Measurements from ENCODE around the gene ARL3.

ARL3 gene

DNA sequence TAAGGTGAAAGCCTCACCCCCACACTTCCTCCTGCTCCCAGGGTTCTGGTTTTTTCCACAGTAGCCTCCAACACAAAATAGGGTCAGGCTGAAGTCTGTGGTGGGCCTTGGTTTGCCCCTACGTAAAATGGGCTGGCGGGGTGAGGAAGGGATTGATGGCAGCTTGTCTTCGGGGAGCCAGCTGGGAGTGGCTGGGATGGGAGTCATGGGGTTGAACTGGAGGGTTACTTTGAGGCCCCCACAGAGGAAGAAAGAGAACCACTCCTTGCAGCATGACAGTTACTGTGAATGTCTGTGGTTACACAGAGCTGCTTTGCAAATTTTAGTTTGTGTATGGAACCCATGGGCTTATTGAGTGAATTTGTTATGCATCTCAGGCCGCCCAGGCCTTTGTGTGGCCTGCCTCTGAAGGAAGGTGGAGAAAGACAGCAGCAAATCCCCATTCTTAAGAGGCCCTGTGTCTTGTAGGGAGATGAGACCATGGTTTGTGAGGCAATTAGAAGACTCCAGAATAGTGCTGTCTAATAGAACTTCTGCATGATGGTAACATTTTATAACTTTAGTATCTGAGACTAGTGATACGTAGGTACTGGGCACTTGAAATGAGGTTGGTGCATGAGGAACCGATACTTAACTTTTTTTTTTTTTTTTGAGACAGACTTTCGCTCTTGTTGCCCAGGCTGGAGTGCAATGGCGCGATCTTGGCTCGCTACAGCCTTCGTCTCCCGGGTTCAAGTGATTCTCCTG lies 61.9 kb downstream of the ARL3 start:
- DNase-seq (ENCODE audit: low read depth): no peak

DNA sequence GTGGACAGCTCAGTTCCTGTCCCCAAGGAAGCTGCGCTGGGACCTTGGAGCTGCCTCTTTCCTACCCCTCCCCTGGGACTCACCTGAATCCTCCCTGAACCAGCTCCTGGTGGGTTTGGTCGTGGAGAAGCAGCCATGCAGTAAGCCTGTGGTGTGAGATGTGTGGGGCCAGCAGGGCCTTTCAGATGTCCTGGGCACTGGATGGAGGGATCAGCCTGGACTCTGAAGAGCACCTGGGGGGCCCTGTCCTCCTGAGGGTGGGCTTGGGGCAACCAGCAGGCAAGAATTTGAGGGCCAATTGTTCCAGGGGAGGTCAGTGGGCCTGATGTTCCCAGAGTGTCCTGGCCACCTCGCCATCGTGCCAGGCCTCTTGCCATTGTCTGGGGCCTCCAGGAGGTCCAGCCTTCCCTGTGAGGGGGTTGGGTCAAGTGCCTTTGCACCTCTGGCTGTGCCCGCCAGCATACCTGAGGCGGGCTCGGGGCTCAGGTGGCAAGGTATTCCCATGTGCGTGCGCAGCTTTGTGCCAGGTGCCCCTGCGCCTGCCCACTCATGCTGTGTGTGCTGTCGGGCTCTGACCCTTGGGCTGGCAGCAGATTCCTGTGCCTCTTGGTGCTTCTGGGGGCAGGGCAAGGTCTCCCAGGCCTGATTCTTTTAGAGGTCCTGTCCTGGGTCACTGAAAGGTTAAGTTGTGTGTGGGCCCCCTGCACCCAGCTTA lies 62.6 kb downstream of the ARL3 start:
- no peak for DNase-seq (ENCODE audit: low read depth)

DNA sequence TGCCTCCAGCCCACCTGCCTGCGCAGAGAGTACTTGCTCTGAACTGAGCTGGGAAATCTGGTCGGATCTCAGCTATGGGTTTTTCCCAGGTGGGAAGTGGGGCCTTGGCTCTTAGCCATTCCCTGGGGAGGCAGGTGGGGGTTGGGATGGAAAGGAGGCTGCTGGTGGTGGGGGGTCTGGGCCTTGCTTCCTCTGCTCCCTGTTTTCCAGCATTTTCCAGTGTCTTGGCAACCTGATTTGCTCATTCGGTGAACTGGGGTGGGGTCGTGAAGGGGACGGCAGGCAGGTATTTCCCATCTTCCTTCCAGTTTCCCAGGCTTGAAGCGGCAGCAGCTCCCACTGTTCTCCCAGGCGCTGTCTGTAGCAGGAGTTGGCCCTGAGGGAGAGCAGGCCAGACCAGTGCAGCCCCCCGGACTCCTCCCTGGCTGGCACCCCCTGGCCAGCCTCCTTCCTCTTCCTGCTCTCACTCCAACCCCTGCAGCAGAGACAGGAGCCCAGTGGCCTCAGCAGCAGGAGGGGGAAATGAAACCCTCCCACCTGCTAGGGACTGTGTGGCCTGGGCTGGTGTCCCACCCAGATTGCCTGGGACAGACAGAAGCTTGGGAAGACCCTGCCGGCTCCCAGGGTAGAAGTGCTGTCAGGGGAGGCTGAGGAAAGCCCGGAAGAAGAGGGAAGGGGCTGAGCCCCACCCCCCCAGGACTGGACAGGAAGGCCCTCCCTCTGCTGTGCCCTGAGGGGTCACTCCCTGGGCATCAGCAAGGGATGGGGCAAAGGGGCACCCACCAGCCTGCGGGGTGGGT lies 63.3 kb downstream of the ARL3 start:
- no peak for DNase-seq (ENCODE audit: low read depth)

DNA sequence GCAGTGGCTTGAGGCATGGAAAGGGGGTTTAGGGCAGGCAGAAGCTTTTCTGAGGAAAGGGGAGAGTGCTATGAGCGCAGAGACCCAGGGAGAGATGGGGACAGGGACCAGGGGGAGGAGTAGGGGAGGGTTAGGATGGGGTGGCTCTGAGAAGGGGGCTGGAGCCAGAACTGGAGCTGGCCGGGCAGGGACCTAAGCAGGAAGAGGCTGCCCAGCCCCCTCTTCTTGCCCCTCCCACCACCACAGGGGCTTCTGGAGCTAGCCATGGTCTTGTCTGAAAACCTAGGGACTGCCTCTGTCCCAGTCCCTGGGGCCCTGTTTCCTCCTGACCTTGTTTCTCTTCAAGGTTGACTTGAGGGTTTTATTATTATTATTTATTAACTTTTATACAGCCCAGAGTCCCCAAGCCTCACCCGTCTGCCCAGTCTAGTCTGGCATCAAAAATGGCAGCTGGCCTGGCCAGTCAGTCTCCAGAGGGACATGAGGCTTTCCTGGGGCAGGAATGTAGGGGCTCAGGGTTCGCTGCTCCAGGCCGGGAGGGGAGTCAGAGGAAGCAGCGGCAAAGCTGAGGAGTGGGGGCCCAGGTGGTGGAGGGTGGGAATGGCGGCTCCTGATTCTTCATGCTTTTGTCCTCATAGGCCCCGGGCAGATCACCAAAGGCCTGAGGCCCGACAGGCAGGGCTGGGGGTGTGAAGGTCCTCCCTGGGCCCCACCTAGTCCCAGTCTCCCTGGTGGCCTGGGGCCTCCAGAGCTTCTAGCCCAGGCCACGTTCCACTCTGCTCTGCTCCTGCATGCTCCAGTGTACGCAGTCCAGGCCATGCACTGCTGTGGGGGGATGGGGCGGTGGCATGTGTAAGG lies 64.2 kb downstream of the ARL3 start:
- no peak for DNase-seq (ENCODE audit: low read depth)

DNA sequence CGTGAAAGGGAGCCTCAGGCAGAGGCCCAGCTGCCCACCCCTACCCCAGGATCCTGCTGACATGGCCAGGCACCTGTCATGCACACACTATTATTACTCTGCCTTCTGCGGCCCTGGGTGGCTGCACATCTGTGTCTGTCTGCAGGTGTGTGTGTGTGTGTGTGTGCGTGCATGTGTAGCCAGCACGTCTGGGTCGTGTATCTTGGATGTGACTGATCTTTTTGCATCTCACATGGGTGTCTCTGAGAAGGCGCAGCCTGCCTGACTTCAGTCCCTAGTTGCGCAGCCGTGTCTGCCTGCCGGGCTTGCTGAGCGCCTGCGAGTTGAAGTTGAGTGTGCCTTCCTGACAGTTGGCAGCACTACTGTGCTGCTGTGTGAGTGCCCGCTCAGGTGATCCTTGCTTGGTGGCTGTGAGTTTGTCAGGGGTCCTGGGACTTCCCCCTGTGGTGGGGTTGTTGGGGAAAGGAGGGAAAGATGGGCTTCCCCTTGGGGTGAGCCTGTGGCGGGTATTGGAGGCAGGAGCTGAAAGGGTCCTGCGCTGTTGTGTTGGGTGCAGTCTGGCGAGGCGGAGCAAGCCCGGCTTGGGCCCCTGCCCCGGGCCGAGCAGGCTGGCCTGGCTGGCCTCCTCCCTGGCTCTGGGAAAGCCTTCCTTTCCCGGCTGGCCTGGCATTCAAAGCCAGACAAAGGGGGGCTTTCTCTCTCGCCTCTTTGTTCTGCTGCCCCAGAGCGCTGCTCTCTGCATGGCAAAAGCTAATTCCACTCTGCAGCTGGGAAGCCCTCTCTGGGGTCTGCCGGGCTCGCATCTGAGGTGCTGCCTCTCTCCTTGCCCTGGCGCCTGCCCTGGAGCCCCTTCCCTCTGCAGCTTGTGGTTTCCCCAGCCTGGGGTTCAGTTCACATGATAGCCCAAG lies 65.1 kb downstream of the ARL3 start:
- DNase-seq (ENCODE audit: low read depth): no peak

DNA sequence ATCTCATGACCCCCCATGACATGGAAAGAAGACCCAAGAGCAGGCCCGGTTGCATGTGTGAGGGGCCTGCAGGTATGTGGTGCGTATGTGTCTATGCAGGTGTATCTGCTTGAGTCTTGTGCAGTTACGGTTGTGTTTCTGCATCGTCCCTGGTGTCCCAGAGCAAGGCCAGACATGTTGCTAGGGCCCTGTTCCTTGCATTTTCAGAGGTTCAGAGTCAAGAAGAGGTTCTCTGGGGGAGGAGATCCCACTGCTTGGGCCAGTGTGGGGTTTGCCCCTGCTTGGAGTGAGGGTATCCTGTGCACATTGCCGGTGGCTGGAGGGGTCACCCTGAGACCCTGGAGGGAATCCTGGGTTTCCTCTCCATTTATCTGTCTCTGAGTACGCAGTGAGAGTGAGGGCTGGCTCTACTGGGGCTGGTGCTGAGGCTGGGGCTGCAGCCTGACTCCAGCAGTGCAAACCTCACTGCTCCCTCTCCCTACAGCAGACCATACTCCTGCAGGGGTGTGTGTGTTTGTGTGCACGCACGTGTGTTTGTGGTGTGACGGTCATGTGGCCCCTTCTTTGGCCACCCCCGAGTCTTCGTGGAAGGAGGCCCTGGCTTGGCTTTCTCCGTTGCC lies 65.8 kb downstream of the ARL3 start:
- no peak for DNase-seq (ENCODE audit: low read depth)

DNA sequence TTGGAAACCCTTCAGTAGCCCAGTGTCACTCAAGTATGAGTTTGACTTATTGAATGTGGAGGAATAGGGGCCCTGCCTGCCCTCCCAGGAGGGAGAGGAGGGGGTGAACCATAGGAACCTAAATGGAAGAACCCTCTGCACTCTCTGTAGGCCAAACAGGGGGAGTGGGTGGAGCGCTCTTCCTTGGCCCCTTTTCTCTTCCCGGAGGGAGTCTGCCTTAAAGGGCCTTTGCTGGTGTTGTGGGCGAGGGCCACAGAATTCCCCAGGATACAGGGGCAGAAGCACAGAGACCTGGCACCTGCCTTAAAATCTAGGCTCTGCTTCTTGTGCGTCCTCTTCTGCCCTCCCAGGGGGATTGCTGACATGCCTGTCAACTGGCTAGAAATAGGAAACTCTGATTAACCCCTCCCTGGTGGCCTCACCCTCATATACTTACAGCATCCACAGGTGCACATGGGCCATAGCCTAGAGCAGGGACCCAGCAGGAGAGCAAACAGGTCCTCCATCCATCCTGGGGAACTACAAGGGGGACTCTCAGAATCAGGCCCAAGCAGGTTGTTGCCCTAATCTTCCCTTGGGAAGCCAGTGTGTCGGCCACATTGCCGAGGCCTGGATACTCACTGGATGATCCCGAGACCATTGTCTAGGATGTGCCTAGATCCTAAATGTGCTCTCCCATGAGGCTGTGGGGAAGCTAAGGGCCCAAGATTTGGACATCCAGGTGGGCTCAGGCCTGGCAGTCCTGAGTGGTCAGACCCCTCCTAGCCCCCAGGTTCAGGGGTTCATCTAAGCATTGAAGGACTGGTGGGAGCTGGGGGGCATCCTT lies 66.5 kb downstream of the ARL3 start:
- no peak for DNase-seq (ENCODE audit: low read depth)

DNA sequence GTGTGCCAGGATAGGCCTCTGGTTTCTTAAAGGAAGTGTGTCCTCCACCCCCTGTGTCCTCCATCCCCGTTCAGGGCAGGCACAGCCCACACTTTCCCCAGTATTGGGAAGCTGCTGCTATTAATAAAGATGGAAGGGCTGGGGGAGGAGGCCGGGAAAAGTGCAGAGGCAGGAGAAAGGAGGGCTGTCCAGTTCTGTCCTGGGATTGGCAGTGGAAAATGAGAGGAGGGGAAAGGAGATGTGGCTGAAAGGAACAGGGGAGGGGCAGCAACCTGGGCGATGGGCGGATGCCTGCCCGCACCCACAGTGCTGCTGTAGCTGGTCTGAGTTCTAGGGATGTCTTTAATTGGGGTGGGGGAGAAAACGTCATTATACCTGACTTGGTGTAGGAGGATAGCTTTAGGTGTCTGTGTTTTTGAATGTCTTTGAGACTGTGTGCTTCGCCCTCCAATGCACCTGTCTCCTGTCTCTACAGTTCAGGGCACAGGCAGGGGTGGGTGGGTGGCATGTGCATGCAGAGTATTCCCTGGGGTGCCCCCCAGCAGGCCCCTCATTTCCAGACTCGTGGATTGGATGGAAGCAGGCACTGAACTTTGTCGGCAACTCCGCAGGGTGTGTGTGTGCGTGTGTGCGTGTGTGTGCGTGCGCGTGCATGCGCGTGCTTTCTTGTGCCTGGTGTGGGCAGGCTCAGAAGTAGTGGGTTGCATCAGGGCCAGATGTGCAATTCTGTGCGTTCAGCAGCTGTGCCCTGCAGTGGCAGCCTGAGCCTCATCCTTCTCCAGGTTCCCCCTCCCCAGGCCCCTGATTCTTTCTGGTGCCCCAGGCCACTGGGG lies 67.4 kb downstream of the ARL3 start:
- peak; percentile 35 for DNase-seq (ENCODE audit: low read depth)

DNA sequence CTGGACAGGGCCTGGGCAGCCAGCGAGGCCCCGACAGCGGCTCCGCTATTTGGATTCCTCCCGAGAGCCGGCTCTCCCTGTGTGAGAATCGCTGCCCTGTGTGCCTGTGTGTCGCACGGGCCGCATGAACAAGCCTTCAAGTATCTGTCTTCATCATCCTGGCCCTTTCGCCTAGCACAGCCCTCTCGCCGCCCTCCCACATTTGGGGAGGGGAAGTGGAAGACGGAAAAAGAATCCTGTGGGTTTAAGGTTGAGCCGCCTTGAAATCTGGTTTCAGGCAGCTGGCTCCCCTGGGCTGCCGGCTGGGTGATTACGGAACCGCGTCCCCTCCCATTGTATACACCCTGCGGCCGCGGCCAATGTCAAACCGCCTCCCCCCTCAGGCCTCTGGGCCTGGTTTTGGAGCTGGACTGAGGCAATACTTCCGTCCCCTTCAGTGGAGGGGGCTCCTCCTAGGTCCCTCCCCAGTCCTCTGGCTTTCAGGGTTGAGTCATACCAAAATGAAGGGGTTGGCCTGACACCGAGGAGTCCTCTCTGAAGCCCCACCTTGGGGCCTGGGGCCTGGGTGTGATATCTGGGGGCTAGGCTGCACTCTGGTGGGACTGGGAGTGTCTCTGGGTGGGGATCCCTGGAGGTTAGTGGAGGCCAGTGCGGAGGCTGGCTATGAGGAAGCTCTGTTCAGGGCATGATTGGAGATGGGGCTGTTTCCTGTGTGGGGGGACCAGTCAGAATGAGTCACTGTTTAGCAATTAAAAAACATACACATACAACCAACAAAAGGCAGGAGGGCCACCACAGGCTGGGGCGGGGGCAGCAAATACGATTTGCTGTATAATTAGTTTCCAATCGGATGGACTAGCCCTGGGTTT lies 68.2 kb downstream of the ARL3 start:
- peak; percentile 65 for DNase-seq (ENCODE audit: low read depth)

DNA sequence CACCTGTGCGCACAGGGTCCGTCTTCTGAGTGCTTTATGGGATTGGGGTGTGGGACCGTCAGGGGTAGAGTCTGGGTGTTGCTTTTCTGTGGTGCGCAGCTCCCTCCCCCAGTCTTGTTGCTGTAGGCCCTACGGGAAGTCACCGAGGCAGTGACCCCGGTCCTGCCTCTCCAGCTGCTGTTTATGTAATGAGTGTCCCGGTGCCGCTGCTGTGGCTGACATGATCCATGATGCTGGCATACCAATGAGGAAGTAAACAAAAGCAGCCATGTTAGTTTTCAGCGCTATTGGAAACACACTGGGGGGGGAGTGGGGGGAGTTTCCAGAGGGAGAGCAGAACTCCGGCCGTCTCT lies 68.8 kb downstream of the ARL3 start:
- peak; percentile 34 for DNase-seq (ENCODE audit: low read depth)

DNA sequence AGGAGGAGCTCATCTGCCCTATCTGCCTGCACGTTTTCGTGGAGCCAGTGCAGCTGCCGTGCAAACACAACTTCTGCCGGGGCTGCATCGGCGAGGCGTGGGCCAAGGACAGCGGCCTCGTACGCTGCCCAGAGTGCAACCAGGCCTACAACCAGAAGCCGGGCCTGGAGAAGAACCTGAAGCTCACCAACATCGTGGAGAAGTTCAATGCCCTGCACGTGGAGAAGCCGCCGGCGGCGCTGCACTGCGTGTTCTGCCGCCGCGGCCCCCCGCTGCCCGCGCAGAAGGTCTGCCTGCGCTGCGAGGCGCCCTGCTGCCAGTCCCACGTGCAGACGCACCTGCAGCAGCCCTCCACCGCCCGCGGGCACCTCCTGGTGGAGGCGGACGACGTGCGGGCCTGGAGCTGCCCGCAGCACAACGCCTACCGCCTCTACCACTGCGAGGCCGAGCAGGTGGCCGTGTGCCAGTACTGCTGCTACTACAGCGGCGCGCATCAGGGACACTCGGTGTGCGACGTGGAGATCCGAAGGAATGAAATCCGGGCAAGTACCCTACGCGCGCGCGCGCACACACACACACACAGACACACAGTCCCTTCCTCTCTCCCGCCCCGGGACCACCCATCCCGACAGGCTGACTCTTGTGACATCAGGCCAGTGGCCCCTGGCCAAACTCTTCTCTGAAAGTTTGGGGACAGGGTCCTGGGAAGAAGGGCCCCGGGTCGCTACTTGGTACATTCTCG lies 69.4 kb downstream of the ARL3 start:
- DNase-seq (ENCODE audit: low read depth): peak; percentile 75

DNA sequence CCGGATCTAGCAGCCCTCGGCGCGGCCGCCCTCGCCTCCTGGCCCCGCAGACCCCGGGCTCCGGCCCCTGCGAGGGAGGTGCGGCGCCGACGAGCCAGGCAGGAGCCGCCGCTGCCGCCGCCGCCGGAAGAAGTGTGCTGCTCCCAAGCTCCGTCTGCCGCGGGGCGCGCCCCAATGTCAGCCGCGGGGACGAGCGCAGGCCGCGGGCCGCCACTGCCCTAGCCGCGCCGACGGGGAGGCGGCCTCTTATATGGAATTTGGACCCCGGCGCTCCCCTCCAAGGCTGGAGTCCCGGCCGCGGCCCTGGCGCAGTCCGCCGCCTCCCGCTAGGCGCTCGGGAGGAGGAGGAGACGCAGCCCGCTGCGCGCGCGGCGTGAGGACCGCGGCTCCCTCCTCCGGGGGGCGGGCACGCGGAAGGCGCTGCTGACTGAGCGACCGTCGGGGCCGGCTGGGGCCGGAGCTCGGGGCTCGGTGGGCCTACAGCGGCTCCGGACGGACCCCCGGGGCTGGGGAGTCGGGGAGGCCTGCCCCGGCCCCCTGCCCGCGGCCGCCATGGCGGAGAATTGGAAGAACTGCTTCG lies 70.0 kb downstream of the ARL3 start, which contains the start of gene TRIM8:
Gene TRIM8 (plus strand): TSS at position 414 of the 580 bp plus-strand sequence. CDS start 139 bp downstream, at position 553.
- DNase-seq (ENCODE audit: low read depth): no peak

DNA sequence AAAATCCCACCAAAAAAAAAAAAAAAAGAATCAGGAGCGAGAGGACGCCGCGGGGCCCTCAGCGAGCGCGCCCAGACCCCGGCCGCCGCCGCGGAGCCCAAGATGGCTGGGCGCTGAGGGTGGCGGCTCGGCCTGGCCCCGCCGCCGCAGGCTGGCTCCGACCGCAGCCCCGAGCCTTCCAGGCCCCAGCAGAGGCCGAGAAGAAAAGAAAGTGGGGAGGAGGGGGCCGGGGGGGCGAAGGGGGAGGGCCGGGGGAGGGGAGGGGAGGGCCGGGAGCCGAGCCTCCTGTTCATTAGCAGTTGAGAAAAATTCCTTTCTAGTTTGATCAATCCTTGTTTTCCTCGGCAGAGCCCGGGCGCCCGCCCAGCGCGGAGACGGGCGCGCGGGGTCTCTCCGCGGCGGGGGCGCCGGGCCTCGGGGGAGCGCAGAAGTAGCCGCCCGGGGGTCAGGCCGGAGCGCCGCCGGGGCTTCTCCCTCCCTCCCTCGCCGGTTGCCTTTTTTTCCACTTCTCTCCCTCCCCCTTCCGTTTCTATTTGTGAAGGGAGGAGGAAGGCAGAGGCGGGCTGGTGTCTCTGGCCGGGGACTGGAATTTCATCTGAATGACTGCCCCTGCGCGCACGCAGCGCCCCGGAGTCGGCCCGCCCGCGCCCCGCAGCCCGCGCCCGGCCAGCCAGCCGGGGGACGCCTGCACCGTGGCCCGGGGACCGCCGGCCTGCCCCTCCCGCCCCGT lies 70.7 kb downstream of the ARL3 start:
- no peak for DNase-seq (ENCODE audit: low read depth)

DNA sequence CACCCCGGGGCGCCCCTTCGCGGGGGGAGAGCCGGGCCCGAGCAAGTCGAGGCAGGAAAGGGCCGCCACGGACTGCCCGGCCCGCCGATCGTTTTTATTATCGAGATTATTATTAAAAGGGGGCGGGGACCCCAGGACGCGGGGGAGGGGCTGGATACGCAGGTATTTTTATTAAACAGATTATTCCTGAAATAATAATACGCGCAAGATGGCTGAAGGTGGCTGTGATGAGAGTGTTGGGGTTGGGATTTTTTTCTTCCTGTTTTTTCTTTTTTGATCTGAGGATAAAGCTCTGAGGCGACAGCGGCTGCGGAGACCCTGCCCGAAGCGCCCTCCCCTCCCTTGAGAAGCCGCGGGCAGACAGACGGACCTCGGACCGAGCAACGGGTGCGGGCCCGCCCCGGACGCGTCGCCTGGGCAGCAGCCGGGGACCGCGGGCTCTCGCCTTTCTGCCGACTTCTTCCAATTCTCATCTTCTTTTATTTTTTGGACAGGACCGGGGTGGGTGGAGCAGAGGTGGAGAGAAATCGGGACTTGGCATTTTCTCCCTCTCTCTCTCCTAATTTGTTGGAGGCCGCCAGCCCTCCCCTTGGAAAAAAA lies 71.4 kb downstream of the ARL3 start:
- peak; percentile 40 for DNase-seq (ENCODE audit: low read depth)
